H9 (cell line): ENCODE data around the gene DPCD. TPM values are rescaled to one million over a fixed set of nuclear protein-coding genes. Genes with fewer than 3 reads are reported as not detected.

ENCODE experiments used
- DNase-seq: peaks from one replicate; pipeline ENCODE4 v3.0.0-alpha.2; 2017
- H2AFZ ChIP-seq: one replicate; pipeline ENCODE4 v1.6.1; 2013; ENCODE audit warnings: mild to moderate bottlenecking, low read length, control low read depth, moderate library complexity
- H2AK5ac ChIP-seq: 2 replicates; pipeline ENCODE4 v1.6.1; 2013; ENCODE audit warnings: low read length, control low read depth, mixed read lengths; ENCODE audit not compliant: insufficient read length
- H2BK120ac ChIP-seq: one replicate; pipeline ENCODE4 v1.6.1; 2013; ENCODE audit warnings: low read depth, mild to moderate bottlenecking, low read length, control low read depth, inconsistent platforms; ENCODE audit not compliant: poor library complexity, severe bottlenecking
- H2BK12ac ChIP-seq: 2 replicates; pipeline ENCODE4 v1.6.1; 2013; ENCODE audit warnings: low read length, control low read depth, mixed read lengths, low read depth; ENCODE audit not compliant: insufficient read length
- H2BK15ac ChIP-seq: 2 replicates; pipeline ENCODE4 v1.6.1; 2013; ENCODE audit warnings: low read depth, low read length, control low read depth
- H2BK20ac ChIP-seq: one replicate; pipeline ENCODE4 v1.6.1; 2013; ENCODE audit warnings: low read depth, mild to moderate bottlenecking, low read length, control low read depth, inconsistent platforms; ENCODE audit not compliant: poor library complexity, severe bottlenecking
- H2BK5ac ChIP-seq: 2 replicates; pipeline ENCODE4 v1.6.1; 2013; ENCODE audit warnings: low read length, control low read depth, mixed read lengths; ENCODE audit not compliant: insufficient read length
- H3K14ac ChIP-seq: 2 replicates; pipeline ENCODE4 v1.6.1; 2013; ENCODE audit warnings: low read length, control low read depth; ENCODE audit not compliant: insufficient read depth
- H3K18ac ChIP-seq: 2 replicates; pipeline ENCODE4 v1.6.1; 2013; ENCODE audit warnings: low read depth, mild to moderate bottlenecking, mixed read lengths, low read length, control low read depth; ENCODE audit not compliant: insufficient read length
- H3K23ac ChIP-seq: 2 replicates; pipeline ENCODE4 v1.6.1; 2013; ENCODE audit warnings: low read length, control low read depth, mixed read lengths, low read depth; ENCODE audit not compliant: insufficient read length
- H3K23me2 ChIP-seq: 2 replicates; pipeline ENCODE4 v1.6.1; 2013; ENCODE audit warnings: low read depth, mild to moderate bottlenecking, mixed read lengths, low read length, control low read depth; ENCODE audit not compliant: insufficient read length, poor library complexity, severe bottlenecking
- H3K27ac ChIP-seq: 2 replicates; pipeline ENCODE4 v1.5.1; 2013; ENCODE audit warnings: low read length, control low read depth, mixed read lengths, low read depth; ENCODE audit not compliant: insufficient read length
- H3K27me3 ChIP-seq: 2 replicates; pipeline ENCODE4 v1.6.1; 2013; ENCODE audit warnings: low read length, control low read depth, inconsistent platforms; ENCODE audit not compliant: insufficient read depth
- H3K4ac ChIP-seq: 2 replicates; pipeline ENCODE4 v1.6.1; 2013; ENCODE audit warnings: low read depth, mild to moderate bottlenecking, control low read depth, inconsistent platforms, low read length, moderate library complexity
- H3K4me1 ChIP-seq: 2 replicates; pipeline ENCODE4 v1.6.1; 2013; ENCODE audit warnings: low read length, control low read depth, inconsistent platforms; ENCODE audit not compliant: insufficient read depth
- H3K4me2 ChIP-seq: 2 replicates; pipeline ENCODE4 v1.6.1; 2013; ENCODE audit warnings: low read length, control low read depth, mixed read lengths; ENCODE audit not compliant: insufficient read length, insufficient read depth
- H3K56ac ChIP-seq: 2 replicates; pipeline ENCODE4 v1.6.1; 2013; ENCODE audit warnings: low read depth, mild to moderate bottlenecking, mixed read lengths, low read length, control low read depth; ENCODE audit not compliant: insufficient read length
- H3K79me1 ChIP-seq: 2 replicates; pipeline ENCODE4 v1.6.1; 2013; ENCODE audit warnings: low read depth, mild to moderate bottlenecking, moderate library complexity, low read length, control low read depth, inconsistent platforms; ENCODE audit not compliant: insufficient read depth, poor library complexity, severe bottlenecking
- H3K79me2 ChIP-seq: 2 replicates; pipeline ENCODE4 v1.6.1; 2013; ENCODE audit warnings: low read length, control low read depth, inconsistent platforms; ENCODE audit not compliant: insufficient read depth
- H3K9ac ChIP-seq: 2 replicates; pipeline ENCODE4 v1.6.1; 2013; ENCODE audit warnings: low read length, control low read depth, mixed read lengths; ENCODE audit not compliant: insufficient read length; ENCODE audit errors: extremely low read depth
- H3K9me3 ChIP-seq: one replicate; pipeline ENCODE4 v1.6.1; 2013; ENCODE audit warnings: low read depth, low read length, inconsistent platforms; ENCODE audit not compliant: control insufficient read depth
- H3T11ph ChIP-seq: one replicate; pipeline ENCODE4 v1.6.1; 2013; ENCODE audit warnings: mild to moderate bottlenecking, low read length, control low read depth, inconsistent platforms
- H4K20me1 ChIP-seq: one replicate; pipeline ENCODE4 v1.6.1; 2013; ENCODE audit not compliant: control insufficient read depth, insufficient read length, insufficient read depth
- H4K5ac ChIP-seq: 2 replicates; pipeline ENCODE4 v1.6.1; 2013; ENCODE audit warnings: low read depth, mild to moderate bottlenecking, mixed read lengths, low read length, control low read depth; ENCODE audit not compliant: insufficient read length
- H4K8ac ChIP-seq: replicated peaks from 2 replicates; pipeline ENCODE4 v1.6.1; 2013; ENCODE audit warnings: low read length, control low read depth, mixed read lengths, low read depth; ENCODE audit not compliant: insufficient read length
- H4K91ac ChIP-seq: 2 replicates; pipeline ENCODE4 v1.6.1; 2013; ENCODE audit warnings: low read depth, mild to moderate bottlenecking, moderate library complexity, mixed read lengths, low read length, control low read depth; ENCODE audit not compliant: insufficient read length
- H3K27ac Mint-ChIP-seq, 3 experiments: 2 replicates in 2 of 3; 3 replicates in 1 of 3; pipeline ENCODE4 v1.8.0; 2020 to 2021; ENCODE audit warnings: mixed read lengths in 3 of 3, mild to moderate bottlenecking in 1 of 3, moderate library complexity in 1 of 3
- H3K27me3 Mint-ChIP-seq: 2 replicates; pipeline ENCODE4 v1.8.0; 2021; ENCODE audit warnings: low read depth, mild to moderate bottlenecking, moderate library complexity, mixed read lengths
- H3K36me3 Mint-ChIP-seq, 3 experiments: 2 replicates in 2 of 3; 3 replicates in 1 of 3; pipeline ENCODE4 v1.8.0; 2020 to 2021; ENCODE audit warnings: low read depth in 3 of 3, mixed read lengths in 3 of 3; ENCODE audit not compliant: insufficient read depth in 1 of 3
- H3K4me1 Mint-ChIP-seq, 2 experiments: 2 replicates each; pipeline ENCODE4 v1.8.0; 2020; ENCODE audit warnings: mixed read lengths in 2 of 2
- H3K4me3 Mint-ChIP-seq, 2 experiments: 2 replicates in 1 of 2; 3 replicates in 1 of 2; pipeline ENCODE4 v1.8.0; 2020 to 2021; ENCODE audit warnings: mild to moderate bottlenecking in 2 of 2, mixed read lengths in 2 of 2, moderate library complexity in 1 of 2
- H3K9me3 Mint-ChIP-seq, 2 experiments: 2 replicates in 1 of 2; 3 replicates in 1 of 2; pipeline ENCODE4 v1.8.0; 2020; ENCODE audit warnings: mild to moderate bottlenecking in 2 of 2, mixed read lengths in 2 of 2, moderate library complexity in 1 of 2
- CTCF ChIP-seq: fragments of 200-600 bp; sonication (generic); conservative IDR thresholded peaks from 3 replicates; pipeline ENCODE4 v1.8.0; 2021; ENCODE audit warnings: antibody characterized with exemption, mild to moderate bottlenecking
- WGBS: extraction: QIAGEN DNeasy Blood & Tissue Kit; methylation state at CpG from one replicate; pipeline ENCODE4 v1.1.7; 2013; ENCODE audit warnings: missing lambda C conversion rate, low lambda C conversion rate, mixed read lengths; ENCODE audit not compliant: insufficient read length; ENCODE audit errors: extremely low coverage; 5-methylcytosine and 5-hydroxymethylcytosine counted together
- total RNA-seq: library from RNA; stranded (reverse); gene quantifications from 2 replicates; pipeline ENCODE4 v1.2.1, GENCODE V29; 2021

DPCD gene
- total RNA-seq, 1 experiment from 2014 or later, result 21.8 TPM

- no peak overlapping the region for H2AFZ ChIP-seq
- peak; percentile 60 for DNase-seq
- no peak overlapping the region for H3K18ac ChIP-seq
- H4K91ac ChIP-seq, result no peak overlapping the region
- H3K79me2 ChIP-seq, result no peaks in the 10 kb centered on the region
- no peak overlapping the region for H3K27ac ChIP-seq
- H3K56ac ChIP-seq, result no peak overlapping the region
- TF ChIP-seq CTCF, result no peak
- Mint-ChIP-seq H3K27me3 (peaks cover 83% of the 10 kb centered on the region), H3K9me3 (no peaks in the 10 kb centered on the region; a peak in 1 of 5 replicates), H3K36me3 (no peaks in the 10 kb centered on the region; a peak in 1 of 7 replicates), H3K4me3 (peak overlapping the region in 1 of 2 experiments; percentile 41; a peak in 2 of 5 replicates), H3K27ac (peak overlapping the region in 1 of 3 experiments; percentile 7; a peak in 2 of 7 replicates), H3K4me1 (peaks cover 24 to 28% of the 10 kb centered on the region in 2 experiments)
- peaks cover 8% of the 10 kb centered on the region; the same call in 1 of the 2 replicates for H3K27me3 ChIP-seq
- no CpG with 5 or more reads among the region's 59 CpGs for WGBS
- peak overlapping the region; percentile 0 for H3K4me2 ChIP-seq
- H2BK12ac ChIP-seq, result no peak overlapping the region
- no peak overlapping the region for H3T11ph ChIP-seq
- H2AK5ac ChIP-seq, result no peak overlapping the region
- no peaks in the 10 kb centered on the region for H3K79me1 ChIP-seq
- H2BK120ac ChIP-seq, result no peak overlapping the region
- no peak overlapping the region for H2BK15ac ChIP-seq
- H4K20me1 ChIP-seq, result no peaks in the 10 kb centered on the region
- no peaks in the 10 kb centered on the region for H3K9me3 ChIP-seq
- no peak overlapping the region for H4K5ac ChIP-seq
- H2BK5ac ChIP-seq, result no peak overlapping the region
- no peak overlapping the region for H2BK20ac ChIP-seq
- no peak overlapping the region for H3K9ac ChIP-seq
- H3K14ac ChIP-seq, result no peak overlapping the region
- no peak overlapping the region for H3K23ac ChIP-seq
- H4K8ac ChIP-seq, result no peak overlapping the region
- H3K4ac ChIP-seq, result no peak overlapping the region
- no peaks in the 10 kb centered on the region for H3K4me1 ChIP-seq
- H3K23me2 ChIP-seq, result peaks cover 16% of the 10 kb centered on the region
Observed at GRCh38 chr10:101566333-101567164, 21.6 kb upstream of the DPCD start.
